Measurements from ENCODE around the gene PLCZ1.
"Not testable (repeated sequence)": the region's sequence is repeated elsewhere in the genome, so short reads cannot be mapped to it uniquely, and the experiment has no call there.

The PLCZ1 gene, protein sequence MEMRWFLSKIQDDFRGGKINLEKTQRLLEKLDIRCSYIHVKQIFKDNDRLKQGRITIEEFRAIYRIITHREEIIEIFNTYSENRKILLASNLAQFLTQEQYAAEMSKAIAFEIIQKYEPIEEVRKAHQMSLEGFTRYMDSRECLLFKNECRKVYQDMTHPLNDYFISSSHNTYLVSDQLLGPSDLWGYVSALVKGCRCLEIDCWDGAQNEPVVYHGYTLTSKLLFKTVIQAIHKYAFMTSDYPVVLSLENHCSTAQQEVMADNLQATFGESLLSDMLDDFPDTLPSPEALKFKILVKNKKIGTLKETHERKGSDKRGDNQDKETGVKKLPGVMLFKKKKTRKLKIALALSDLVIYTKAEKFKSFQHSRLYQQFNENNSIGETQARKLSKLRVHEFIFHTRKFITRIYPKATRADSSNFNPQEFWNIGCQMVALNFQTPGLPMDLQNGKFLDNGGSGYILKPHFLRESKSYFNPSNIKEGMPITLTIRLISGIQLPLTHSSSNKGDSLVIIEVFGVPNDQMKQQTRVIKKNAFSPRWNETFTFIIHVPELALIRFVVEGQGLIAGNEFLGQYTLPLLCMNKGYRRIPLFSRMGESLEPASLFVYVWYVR

DNA sequence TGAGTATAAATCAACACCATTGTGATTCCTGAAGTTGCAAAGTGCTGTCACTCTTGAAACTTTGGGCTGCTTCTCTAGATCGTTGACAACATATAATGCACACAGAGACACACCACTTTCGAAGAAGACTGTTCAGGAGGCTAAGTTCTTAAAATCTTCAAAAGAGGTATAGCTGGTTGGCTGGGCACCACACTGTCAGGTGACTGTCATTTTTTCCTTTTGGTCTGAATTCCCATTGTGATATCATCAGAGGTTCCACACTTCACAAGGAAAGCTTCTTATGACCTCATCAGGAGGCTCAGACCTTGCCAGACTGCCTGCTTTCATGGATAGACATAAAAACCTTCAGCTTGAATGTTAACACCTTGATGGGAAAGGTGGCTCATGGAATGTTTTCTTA is at the start of gene PLCZ1, which contains the start of gene CAPZA3:
Gene PLCZ1 (minus strand): TSS at position 194 of the 400 bp plus-strand sequence. CDS start 641 bp downstream, outside the sequence.
Gene CAPZA3 (plus strand): TSS at position 301 of the 400 bp plus-strand sequence. CDS start 150 bp downstream, outside the sequence.
- DNase-seq (ENCODE audit: low read depth), result no peak

DNA sequence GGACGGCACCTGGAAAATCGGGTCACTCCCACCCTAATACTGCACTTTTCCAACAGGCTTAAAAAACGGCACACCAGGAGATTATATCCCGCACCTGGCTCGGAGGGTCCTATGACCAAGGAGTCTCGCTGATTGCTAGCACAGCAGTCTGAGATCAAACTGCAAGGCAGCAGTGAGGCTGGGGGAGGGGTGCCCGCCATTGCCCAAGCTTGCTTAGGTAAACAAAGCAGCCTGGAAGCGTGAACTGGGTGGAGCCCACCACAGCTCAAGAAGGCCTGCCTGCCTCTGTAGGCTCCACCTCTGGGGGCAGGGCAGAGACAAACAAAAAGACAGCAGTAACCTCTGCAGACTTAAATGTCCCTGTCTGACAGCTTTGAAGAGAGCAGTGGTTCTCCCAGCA is 47.7 kb upstream of the PLCZ1 start:
- DNase-seq (ENCODE audit: low read depth), result not testable (repeated sequence)

DNA sequence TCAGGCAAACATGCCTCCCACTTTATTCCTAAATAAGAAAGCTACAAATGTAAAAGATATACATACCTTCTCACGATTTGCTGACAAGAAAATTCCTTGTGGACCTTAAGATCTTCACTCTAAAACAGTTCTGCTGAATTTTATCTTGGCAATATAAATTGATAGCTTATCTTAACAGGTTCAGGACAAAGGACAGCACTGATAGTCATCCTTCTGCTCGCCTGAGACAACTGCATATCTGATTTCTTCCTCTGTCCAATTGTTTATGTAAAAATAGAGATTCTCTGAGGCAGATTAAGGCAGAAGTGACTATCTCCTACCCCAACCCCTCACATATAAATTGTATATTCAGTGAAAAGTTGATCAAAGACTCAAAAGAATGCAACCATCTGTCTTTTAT is 45.0 kb upstream of the PLCZ1 start:
- no peak for DNase-seq (ENCODE audit: low read depth)

DNA sequence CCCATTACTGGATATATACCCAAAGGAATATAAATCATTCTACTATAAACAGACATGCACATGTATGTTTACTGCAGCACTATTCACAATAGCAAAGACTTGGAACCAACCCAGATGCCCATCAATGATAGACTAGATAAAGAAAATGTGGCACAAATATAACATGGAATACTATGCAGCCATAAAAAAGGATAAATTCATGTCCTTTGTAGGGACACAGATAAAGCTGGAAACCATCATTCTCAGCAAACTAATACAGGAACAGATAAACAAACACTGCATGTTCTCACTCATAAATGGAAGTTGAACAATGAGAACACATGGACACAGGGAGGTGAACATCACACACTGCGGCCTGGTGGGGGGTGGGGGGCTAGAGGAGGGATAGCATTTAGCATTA is 28.7 kb upstream of the PLCZ1 start:
- not testable (repeated sequence) for DNase-seq (ENCODE audit: low read depth)

DNA sequence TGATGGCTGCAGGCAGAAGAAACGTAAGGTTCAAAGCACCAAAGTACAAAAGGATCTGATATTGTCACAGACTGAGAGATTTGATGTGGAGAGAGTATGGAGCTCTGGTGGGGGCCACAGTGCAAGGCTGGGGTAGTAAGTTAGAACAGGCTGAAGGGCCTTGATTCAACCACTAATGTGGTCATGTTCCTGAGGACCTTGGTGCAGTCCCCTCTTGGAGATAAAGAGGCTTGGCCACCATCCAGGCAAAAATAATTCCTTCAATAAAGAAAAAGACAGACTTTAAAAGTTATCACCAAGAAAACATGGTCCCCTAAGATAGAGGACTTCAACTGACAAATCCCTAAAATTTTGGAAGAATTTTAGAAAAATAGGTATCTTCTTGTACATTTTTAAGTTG is 17.5 kb upstream of the PLCZ1 start:
- no peak for DNase-seq (ENCODE audit: low read depth)

DNA sequence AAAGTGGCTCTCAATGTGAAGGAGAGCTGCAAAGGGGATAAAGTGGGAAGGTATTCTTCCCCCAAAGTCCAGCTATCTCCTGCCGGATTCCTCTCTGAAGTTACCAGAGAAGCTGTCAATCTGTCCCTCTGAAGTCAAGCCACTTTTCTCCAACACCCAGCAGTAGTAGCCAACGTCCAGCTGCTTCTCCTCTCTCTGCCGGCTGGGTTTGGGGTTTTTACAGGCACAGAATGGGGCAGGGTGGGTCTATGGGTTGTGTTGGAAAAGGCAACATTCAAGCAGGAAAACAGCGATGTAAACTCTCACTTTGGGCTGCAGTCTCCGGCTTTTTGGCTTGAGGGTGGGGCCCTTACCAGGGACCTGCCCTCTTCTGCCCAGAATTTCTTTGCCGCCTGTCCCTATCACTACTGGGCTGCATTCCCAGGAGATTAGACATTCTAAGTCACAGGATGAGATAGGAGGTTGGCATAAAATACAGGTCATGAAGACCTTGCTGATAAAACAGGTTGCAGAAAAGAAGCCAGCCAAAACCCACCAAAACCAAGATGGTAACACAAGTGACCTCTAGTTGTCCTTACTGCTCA is 16.4 kb upstream of the PLCZ1 start:
- DNase-seq (ENCODE audit: low read depth), result no peak

DNA sequence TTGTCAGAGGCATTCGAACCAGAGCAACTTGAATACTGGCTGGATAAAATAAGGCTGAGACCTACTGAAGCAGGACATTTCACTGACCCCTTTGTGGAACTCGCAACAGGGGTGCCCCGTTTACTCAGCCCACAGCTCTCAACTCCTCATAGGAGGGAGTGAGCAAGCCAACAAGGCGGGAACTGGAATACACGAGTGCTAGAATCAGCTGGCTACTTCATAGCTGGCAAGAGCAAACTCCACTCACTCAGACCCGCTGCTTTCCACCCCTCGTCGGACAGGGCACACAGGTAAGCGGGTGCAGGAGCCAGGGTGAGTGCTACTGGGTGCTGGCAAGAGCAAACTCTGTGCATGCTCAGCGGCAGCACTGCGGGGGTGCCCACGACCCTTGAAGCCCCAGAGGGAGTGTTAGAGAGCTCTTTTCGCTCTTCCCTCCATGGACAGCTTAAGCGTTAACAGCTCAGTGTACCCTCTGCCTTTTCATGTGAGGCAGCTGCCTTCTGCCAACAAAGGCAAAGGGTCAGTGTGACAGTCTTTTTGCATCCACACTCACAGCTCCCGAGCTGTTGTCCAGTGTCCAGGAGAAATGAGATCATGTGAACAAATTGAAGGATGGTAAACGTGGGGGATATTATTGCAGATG is 15.8 kb upstream of the PLCZ1 start:
- DNase-seq (ENCODE audit: low read depth), result no peak

DNA sequence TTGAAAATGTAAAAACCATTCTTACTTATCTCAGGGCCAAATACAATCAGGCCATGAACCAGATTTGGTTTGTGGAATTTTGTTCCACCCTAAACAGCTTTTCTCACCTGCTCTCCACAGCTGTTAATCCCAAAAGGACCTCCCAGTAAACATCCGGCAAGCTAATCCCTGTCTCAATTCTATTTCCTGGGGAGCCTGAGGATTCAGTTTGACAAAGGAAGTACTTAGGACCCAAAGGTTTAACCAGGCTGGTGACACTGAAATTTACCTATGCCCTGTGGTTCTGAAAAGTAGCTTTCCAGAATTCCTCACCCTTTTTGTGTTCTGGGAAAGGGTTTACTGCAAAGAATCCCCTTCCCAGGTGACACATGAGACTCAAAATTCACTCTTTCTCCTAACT is 15.1 kb upstream of the PLCZ1 start:
- no peak for DNase-seq (ENCODE audit: low read depth)

DNA sequence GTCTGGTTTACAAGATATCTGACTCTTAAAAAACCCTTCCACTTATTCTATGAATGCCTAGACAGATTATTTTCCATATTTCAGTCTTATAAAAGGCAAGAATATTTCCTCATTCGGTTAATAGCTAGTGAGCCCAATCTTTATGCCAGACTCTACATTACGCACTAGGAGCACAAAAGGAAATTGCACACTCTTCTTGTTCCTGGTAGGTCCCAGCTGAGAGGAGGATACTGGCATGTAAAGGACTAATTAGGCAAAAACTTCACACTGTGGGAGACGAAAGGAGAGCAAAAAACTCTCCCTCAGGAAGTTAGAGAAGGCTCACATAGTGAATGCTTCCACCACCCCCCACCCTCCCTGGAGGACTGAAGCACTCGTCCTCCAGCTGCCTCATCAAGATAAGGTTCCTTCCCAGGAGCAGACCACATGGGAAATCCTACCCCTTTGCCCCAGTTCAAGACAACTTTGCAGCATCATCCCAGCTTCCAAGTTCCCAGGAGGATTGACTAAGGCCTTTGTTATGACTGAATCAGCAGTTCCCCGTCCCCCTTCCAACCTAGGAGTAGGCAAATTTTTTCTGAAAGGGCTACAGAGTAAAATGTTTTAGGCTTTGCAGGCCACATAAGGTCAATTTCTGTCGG is 14.6 kb upstream of the PLCZ1 start:
- peak; percentile 95 for DNase-seq (ENCODE audit: low read depth)

DNA sequence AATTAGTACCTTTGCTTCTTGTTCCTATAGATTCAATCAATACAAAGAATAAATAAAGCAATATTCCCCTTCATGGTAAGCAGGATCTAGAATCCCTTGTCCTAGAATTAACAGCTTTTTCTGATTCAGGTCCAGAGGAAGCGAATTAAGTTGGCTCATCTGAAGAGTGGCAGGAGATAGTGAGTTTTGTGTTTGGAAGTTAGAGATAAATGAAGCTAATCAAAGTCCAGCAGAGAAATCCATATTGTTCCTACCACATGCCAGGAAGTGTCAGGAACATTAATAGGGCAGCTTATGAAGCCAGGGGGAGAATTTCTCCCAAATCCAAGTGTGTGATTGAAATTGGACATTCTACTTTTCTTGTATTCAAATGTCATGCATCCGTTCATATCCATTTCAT is 14.1 kb upstream of the PLCZ1 start:
- DNase-seq (ENCODE audit: low read depth), result no peak

DNA sequence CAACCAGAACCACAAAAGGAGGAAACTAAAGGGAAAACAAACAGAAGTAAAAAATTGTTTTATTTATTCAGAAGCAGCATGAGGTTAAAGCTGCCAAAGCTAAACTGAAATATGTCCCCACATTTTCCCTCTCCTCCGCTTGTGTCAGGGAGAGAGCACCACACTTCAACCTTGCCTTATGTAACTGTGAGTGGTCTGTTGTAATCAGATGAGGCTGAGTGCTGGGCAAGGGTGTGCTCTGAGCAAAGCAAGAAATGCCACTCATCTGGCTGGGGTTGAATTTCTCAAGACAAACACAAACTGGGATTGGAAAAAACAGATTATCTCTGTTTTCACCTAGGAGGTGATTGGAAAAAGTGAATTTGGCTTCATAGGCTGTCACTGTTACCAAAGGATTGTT is 12.3 kb upstream of the PLCZ1 start:
- DNase-seq (ENCODE audit: low read depth), result peak; percentile 38

DNA sequence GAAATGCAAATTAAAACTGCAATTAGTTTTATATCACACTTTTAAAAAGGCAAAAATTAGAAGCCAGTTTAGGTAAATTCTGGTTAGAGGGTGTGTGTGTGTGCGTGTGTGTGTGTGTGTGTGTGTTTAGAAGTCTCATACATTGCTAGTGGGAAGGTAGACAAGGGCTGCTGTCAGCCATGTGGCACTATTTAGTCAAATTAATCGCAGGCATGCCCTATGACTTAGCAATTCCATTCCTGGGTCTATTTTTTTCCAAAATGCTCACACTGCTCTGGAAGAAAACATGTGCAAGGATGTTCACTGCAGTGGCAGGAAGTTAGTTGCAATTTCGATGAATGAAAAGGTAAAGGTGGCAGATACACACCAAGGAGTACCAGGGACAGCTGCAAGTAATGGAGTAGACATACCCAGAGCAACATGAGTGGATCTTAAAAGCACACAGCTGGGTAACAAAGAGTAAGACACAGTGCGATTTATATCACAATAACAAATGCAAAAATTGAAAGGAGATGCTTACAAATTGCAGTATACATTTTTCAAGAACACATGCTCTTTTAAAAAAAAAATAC is 11.7 kb upstream of the PLCZ1 start:
- no peak for DNase-seq (ENCODE audit: low read depth)

DNA sequence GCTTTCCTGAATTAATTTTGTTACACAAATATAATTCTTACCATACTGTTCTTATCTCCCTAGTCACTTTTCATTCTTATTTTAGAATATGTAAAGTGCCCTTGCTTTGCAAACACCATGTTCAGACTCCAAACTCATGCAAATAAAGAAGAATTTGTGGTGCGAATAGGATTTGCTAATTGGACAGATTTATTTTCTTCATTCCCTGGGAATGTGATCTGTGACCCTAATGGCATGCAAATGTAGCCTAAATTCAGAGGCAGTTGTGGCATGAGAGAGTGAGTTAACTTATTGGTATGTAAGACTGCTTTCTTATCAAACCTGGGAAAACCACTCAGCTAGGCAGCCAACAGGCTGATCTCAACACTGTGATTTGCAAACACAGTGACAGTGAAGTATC is 10.1 kb upstream of the PLCZ1 start:
- peak; percentile 97 for DNase-seq (ENCODE audit: low read depth)

DNA sequence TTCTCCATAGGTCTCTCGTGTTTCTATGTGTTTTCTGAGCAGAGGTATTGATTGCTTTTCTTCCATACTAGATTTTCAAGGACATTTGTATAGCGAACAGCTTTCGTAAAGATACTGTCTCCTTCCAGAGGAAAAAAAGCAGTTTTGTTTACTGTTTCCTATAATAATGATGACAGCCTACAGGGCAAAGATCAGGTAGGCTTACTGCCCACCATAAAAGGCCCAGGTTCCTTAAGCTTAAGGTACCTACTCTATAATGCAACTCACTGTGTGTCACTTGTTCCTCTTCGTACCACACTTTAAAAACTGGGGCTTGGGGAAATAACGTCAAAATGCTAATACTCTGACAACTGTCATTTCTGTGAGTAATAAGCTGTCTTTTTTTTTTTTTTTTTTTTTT is 6.7 kb downstream of the PLCZ1 start:
- DNase-seq (ENCODE audit: low read depth), result no peak

DNA sequence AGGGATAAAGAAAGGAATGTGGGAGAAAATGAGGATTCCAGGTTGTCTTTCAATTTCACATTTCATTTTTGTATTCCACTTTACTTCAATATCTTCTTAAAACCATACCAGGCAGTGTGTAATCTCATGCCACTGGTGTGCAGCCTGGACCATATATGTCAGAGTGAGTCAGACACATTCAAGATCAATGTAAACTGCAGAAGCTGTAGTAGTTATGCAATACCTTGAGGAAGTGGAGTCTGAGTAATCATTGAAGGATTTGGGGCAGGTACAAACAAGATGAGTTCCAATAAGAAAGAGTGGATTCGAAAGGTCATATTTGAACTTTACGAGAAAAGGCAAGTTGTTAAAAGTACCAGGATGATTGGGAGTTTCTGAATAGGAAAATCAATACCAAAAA is 14.1 kb downstream of the PLCZ1 start:
- no peak for DNase-seq (ENCODE audit: low read depth)

DNA sequence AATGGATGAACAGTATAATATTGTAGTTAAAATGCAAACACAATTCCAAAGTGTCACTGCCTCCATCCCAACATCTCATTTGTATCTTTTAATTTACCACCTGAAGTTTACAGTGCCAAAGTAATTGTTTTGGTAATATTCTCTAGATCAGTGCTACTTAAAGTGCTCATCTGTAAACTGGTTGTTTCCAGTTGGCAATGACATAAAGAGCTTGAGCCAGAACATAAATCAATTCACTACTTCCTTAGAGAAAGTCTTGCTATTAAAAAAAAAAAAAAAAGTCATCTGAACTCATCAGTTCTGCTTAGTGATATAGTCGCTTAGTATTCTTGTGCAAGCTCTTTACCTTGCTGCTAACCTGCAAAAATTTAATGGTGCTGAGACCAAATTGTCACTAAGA is 16.4 kb downstream of the PLCZ1 start:
- DNase-seq (ENCODE audit: low read depth), result no peak

DNA sequence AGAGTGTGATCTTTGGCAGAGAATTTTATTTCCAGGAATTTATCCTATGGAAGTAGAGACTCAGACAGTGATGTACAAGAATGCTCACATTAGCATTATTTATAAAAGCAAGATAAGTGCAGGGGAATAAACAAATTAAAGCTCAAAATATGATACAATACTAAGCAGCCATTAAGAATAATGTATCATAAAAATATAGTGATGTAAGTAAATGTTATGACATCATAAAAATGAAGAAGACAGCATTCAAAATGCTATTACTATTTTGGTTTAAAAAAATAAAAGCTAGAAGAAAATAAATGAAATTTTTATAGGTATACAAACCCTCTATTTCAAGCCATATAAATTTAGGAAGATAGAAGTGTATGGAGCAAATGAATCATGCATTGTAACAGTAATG is 17.1 kb downstream of the PLCZ1 start:
- no peak for DNase-seq (ENCODE audit: low read depth)

DNA sequence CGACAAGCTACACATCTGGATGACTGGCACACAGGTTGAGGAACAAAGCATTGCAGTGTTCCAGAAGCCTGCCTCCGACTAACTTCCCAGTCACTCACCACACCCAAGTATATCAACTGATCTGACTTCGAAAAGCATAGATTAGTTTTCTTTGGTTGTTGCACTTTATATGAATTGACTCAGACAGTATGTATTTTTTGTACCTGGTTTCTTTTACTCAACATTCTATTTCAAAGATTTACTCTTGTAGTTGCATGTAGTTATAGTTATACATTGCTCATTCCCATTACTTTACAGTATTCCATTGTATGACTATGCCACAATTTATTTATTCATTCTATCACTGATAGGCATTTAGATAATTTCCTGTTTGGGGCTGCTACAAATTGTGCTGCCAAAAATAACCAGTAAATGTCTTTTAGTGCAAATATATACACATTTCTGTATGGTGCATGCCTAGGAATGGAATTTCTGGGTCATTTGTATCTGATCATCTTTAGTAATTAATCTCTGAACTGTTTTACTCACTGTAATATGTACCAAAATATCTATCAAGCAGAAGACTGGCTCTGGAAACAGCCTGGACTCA is 17.8 kb downstream of the PLCZ1 start:
- DNase-seq (ENCODE audit: low read depth), result no peak

DNA sequence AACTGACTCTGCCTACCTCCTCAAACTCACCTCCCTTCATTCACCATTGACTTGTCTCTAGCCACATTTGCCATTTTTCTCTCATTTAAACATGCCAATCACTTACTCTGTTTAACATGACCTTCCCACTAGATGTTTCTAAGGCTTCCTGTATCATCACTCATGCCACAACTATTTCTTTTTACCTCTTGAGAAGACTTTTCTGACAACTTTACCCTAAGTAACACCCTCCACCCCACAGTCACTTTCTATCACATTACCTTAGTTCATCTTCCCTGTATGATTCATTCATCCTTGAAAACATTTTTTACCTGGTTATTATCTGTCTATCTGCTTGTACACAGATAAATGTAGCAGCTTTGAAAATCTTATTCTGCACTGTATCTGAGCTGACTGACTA is 19.4 kb downstream of the PLCZ1 start:
- no peak for DNase-seq (ENCODE audit: low read depth)

DNA sequence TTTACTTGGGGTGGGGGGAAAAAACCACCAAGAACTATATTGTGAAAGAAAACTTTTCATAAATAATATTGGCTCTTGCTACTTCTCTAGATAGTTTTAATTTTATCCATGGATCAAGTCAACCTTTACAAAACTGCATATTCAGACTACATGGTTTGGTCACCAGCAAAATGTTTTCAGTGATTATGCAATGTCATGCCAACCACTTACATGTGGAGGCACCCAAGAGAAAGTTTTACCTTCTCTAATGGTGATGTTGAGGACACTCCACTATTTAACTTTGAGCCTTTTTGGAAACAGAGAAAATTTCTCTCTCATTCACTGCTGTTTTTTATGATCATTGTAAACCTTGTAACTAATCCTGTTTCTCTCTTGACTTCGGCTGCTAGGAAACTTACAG is 21.6 kb downstream of the PLCZ1 start:
- no peak for DNase-seq (ENCODE audit: low read depth)

DNA sequence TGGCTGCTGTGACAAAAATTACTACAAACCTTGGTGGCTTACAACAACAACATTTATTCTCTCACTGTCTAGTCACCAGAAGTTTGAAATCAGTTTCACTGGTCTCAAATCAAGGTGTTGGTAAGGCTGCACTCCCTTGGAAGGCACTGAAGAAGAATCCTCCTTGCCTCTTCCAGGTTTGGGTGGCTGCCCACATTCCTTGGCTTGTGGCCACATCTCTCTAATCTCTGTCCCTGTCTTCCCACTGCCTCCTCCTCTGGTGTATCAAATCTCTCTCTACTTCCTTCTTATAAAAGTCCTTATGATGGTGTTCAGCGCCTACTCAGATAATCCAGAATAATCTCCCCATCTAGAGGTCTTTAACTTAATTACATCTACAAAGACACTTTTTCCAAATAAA is 31.0 kb downstream of the PLCZ1 start:
- DNase-seq (ENCODE audit: low read depth), result no peak

DNA sequence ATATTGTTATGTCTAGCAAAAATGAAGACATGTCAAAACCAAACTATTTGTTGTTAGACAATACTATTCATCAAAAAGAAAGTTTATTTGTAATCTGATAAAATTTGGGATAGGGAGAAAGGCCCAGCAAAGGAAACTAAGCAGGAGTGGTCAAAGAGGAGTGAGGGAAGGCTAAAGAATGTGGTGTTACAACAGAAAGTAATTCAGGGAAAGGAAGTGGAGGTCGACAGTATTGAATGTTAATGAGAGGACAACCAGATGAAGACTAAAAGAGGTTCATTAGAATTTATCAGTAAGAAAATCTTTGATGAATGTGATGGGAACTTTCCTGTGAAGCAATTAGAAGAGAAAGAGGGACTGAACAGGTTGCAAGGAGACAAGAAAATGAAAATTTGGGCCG is 33.9 kb downstream of the PLCZ1 start:
- DNase-seq (ENCODE audit: low read depth), result no peak
